ENCODE results near the gene PRRG3. TPM values are rescaled to one million over a fixed set of nuclear protein-coding genes. Genes with fewer than 3 reads are reported as not detected.

PRRG3 gene
- total RNA-seq, 1 experiment from 2014 or later: not detected

DNA sequence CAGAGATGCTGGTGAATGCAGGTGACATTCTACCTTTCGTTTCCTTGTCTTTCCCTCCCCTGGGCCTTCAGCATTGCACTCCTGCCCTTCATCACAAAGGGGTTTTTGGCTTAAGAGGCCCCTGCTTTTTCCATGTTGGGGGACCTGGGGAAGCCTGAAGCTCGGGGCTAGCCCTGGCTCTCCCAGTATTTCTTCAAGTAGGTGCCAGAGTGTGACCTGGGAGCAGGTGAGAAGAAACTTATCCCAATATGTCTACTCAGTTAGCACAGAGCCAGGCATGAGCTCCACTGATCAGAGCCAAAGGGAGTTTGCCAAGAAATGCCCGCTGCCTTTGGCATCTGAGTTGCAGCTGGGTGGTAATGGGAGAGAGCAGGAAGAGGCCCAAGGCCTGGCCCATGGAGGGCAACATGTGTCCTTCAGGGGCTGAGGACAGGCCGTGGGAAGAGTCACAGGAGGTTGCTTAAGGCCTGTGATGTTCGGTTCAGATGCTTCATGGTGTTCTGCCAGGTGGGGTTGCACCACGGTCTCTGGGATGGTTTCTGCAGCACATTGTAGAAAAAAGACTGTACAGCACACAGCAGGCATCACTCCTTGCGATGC, 7.6 kb downstream of the PRRG3 start:
- H3K27me3 ChIP-seq (replicated peaks; ENCODE audit: control insufficient read depth, insufficient read depth, low read length): no peaks in the 10 kb centered on the region; the same call in 1 of the 2 replicates
- H3K9me3 ChIP-seq: no peaks in the 10 kb centered on the region
- Mint-ChIP-seq H3K4me1 (ENCODE audit: low read depth, unreplicated experiment) (no peaks in the 10 kb centered on the region), H3K9me3 (ENCODE audit: unreplicated experiment) (no peaks in the 10 kb centered on the region), H3K27me3 (ENCODE audit: insufficient read depth, unreplicated experiment) (no peaks in the 10 kb centered on the region), H3K4me3 (ENCODE audit: unreplicated experiment) (no peak overlapping the region), H3K36me3 (ENCODE audit: insufficient read depth, unreplicated experiment) (no peaks in the 10 kb centered on the region), H3K27ac (ENCODE audit: unreplicated experiment) (no peak overlapping the region)
- no peak for DNase-seq
- no peaks in the 10 kb centered on the region for H3K36me3 ChIP-seq (ENCODE audit: control insufficient read depth, insufficient read depth, low read length)
- no TSS peak for BruUV-seq (replicated peaks)
- ChIA-PET CTCF (no interaction called here), POLR2A (no interaction called here)
- intact Hi-C loops (cut with micrococcal nuclease; ENCODE audit: unreplicated experiment): no loop called here
- H3K4me3 ChIP-seq (ENCODE audit: low read depth, low read length): no peak overlapping the region
- TF ChIP-seq, protein P1, sequence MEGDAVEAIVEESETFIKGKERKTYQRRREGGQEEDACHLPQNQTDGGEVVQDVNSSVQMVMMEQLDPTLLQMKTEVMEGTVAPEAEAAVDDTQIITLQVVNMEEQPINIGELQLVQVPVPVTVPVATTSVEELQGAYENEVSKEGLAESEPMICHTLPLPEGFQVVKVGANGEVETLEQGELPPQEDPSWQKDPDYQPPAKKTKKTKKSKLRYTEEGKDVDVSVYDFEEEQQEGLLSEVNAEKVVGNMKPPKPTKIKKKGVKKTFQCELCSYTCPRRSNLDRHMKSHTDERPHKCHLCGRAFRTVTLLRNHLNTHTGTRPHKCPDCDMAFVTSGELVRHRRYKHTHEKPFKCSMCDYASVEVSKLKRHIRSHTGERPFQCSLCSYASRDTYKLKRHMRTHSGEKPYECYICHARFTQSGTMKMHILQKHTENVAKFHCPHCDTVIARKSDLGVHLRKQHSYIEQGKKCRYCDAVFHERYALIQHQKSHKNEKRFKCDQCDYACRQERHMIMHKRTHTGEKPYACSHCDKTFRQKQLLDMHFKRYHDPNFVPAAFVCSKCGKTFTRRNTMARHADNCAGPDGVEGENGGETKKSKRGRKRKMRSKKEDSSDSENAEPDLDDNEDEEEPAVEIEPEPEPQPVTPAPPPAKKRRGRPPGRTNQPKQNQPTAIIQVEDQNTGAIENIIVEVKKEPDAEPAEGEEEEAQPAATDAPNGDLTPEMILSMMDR (IDR thresholded peaks at IDR 0.05; ENCODE audit: insufficient read depth in 1 of 2, low read depth in 1 of 2, low read length in 1 of 2, severe bottlenecking in 1 of 2, unreplicated experiment in 1 of 2): no peak
- H3K4me1 ChIP-seq: no peaks in the 10 kb centered on the region

DNA sequence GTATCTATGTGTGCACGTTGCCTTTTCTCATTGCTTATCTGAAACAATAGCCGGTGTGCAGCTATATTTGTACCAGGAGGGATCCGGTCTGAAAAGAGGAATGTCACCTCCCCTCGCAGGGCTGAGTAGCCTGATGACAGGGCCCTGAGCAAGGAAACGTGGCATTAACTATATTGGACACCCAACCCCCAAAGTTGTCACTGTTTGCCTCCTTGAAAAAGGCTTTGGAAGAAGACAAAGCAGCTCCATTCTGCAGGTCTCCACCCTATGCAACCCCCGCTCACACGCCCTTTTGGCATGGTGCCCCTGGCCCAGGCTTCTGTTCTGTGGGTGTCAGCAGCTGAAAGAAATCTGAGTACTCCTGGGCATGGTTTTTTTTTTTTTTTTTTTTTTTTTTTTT, 8.2 kb downstream of the PRRG3 start:
- no peaks in the 10 kb centered on the region for H3K4me1 Mint-ChIP-seq (ENCODE audit: low read depth, unreplicated experiment)
- ChIA-PET CTCF (no interaction called here), POLR2A (no interaction called here)
- H3K4me3 ChIP-seq (ENCODE audit: low read depth, low read length): no peak overlapping the region
- TF ChIP-seq, protein P1 (IDR thresholded peaks at IDR 0.05; ENCODE audit: insufficient read depth in 1 of 2, low read depth in 1 of 2, low read length in 1 of 2, severe bottlenecking in 1 of 2, unreplicated experiment in 1 of 2): no peak
- H3K36me3 Mint-ChIP-seq (ENCODE audit: insufficient read depth, unreplicated experiment): no peaks in the 10 kb centered on the region
- intact Hi-C loops (cut with micrococcal nuclease; ENCODE audit: unreplicated experiment): no loop called here
- no peak overlapping the region for H3K4me3 Mint-ChIP-seq (ENCODE audit: unreplicated experiment)
- no peaks in the 10 kb centered on the region for H3K4me1 ChIP-seq
- no peaks in the 10 kb centered on the region for H3K9me3 ChIP-seq
- BruUV-seq (replicated peaks): no TSS peak
- H3K27me3 ChIP-seq (replicated peaks; ENCODE audit: control insufficient read depth, insufficient read depth, low read length): no peaks in the 10 kb centered on the region; the same call in 1 of the 2 replicates
- no peaks in the 10 kb centered on the region for H3K9me3 Mint-ChIP-seq (ENCODE audit: unreplicated experiment)
- H3K27me3 Mint-ChIP-seq (ENCODE audit: insufficient read depth, unreplicated experiment): no peaks in the 10 kb centered on the region
- H3K36me3 ChIP-seq (ENCODE audit: control insufficient read depth, insufficient read depth, low read length): no peaks in the 10 kb centered on the region
- no peak overlapping the region for H3K27ac Mint-ChIP-seq (ENCODE audit: unreplicated experiment)
- DNase-seq: no peak

DNA sequence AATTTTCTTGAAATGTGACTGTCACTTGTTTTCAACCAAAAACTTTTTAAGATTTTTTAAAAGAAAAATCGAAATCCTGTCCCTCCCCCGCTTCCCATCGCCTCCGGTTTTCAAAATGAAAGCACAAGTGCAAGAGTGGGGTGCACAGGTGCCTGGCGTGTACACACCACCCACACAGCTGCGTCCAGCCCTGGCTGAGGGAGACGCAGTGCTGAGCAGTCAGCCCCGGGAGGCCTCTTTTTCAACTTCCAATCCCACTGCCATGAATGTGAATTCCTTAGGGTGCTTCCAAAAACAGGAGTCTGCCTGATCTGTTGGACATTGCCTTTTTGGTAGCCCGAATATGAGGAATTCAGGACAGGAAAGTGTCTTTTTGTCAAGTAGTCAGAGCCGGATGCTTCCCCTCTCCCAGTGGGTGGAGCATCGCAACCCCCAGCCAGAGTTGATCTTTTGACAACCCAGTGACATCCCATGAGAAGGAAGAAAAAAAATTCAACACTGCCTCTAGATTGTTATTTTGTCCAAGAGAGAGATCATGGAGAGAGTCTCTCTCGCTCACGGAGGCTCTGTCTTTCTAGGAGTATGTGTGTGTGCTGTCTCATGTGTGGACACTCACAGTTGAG, 8.9 kb downstream of the PRRG3 start:
- ChIA-PET POLR2A (no interaction called here), CTCF (no interaction called here)
- Histone ChIP-seq H3K4me1 (no peaks in the 10 kb centered on the region), H3K36me3 (ENCODE audit: control insufficient read depth, insufficient read depth, low read length) (no peaks in the 10 kb centered on the region), H3K9me3 (no peaks in the 10 kb centered on the region), H3K4me3 (ENCODE audit: low read depth, low read length) (no peak overlapping the region), H3K27me3 (replicated peaks; ENCODE audit: control insufficient read depth, insufficient read depth, low read length) (no peaks in the 10 kb centered on the region; the same call in 1 of the 2 replicates)
- Mint-ChIP-seq H3K36me3 (ENCODE audit: insufficient read depth, unreplicated experiment) (no peaks in the 10 kb centered on the region), H3K4me1 (ENCODE audit: low read depth, unreplicated experiment) (no peaks in the 10 kb centered on the region), H3K27ac (ENCODE audit: unreplicated experiment) (no peak overlapping the region), H3K9me3 (ENCODE audit: unreplicated experiment) (no peaks in the 10 kb centered on the region), H3K27me3 (ENCODE audit: insufficient read depth, unreplicated experiment) (no peaks in the 10 kb centered on the region), H3K4me3 (ENCODE audit: unreplicated experiment) (no peak overlapping the region)
- BruUV-seq (replicated peaks): no TSS peak
- DNase-seq: no peak
- TF ChIP-seq, protein P1 (IDR thresholded peaks at IDR 0.05; ENCODE audit: insufficient read depth in 1 of 2, low read depth in 1 of 2, low read length in 1 of 2, severe bottlenecking in 1 of 2, unreplicated experiment in 1 of 2): no peak
- intact Hi-C loops (cut with micrococcal nuclease; ENCODE audit: unreplicated experiment): no loop called here
